Measurements from ENCODE around the gene ADGRL4.
"Not testable (repeated sequence)": the region's sequence is repeated elsewhere in the genome, so short reads cannot be mapped to it uniquely, and the experiment has no call there.

Gene ADGRL4

GRCh38 chr1:79006564-79006963, at the start of gene ADGRL4:
Gene ADGRL4 (minus strand): TSS chr1:79006730. CDS start chr1:79006654, 76 bp downstream.
- no peak for DNase-seq

GRCh38 chr1:79055856-79056255, 49.3 kb upstream of the ADGRL4 start:
- no peak for DNase-seq

DNA sequence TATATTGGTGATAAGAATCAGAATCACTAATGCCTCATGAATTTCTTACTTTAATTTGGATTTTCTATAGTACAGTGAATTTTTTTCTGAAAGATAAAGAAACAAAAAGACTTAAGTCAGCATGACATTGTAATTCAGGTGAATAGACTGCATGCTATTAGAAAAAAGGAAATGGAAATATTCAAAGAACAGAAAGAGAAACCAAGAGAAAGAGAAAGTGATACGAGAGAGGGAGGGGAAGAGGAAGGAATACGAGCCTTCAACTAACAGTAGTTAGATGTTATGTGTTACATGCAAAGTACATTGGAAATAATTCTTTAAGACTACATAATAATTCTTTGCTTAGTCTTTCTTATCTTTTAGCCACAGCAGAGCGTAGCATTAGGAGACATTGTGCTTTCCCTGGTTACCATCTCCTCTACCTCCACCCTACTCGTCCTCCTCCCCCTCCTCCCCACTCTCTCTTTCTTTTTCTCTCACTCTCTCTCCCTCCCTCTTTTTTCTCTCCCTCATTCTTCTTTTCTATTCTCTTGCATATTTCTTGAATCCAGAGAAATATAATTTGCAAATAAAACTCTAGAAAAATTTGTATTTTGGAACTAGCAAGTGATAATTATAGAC, 46.4 kb upstream of the ADGRL4 start:
- no peak for DNase-seq

DNA sequence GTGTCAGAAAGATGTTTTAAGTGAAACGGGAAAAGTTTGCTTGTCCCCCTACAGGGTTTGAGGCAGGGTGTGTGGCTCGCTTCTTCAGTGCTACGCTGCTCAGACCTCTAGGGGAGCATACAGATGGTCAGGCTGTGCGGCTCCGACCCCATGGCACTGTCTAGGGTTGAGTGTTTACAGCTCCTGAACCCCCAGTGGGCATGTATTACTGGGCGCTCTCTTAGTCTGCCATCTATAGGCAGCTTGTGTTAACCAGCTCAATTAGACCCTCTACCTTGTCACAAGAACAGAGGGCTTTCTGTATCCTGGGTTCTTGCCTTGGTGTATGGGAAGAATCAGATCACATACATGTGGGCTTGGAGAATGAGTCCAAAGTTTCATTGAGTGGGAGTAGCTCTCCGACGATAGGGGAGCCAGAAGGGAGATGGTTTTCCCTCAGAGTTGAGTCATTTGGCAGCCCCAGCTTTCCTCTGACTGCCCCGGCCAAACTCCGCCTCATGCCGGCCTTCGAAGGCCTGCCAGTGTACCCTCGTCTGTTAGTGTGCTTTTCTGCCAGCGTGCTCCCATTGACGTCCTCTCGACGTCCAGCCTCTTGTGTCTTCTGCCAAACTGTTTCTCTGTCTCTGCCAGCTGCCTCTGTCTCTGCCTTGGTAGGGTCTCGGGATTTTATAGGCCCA, 38.6 kb upstream of the ADGRL4 start:
- DNase-seq: no peak

GRCh38 chr1:79043506-79043905, 37.0 kb upstream of the ADGRL4 start:
- no peak for DNase-seq

DNA sequence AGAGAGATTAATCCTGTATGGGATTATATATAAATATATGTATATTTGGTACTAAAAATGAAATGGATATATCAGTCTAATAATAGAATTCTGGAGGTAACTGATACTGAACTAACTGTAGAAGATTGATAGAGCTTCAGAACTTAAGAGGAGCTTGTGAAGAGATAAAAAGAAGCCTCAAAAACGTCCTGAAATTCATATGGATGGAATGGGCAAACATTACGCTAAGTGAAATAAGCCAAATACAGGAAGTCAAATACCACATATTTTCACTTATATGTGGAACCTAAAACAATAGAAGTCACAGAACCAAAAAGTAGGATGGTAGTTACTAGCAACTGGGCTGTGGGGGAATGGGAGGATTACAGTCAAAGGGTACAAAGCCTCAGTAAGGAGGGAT, 36.0 kb upstream of the ADGRL4 start:
- no peak for DNase-seq

DNA sequence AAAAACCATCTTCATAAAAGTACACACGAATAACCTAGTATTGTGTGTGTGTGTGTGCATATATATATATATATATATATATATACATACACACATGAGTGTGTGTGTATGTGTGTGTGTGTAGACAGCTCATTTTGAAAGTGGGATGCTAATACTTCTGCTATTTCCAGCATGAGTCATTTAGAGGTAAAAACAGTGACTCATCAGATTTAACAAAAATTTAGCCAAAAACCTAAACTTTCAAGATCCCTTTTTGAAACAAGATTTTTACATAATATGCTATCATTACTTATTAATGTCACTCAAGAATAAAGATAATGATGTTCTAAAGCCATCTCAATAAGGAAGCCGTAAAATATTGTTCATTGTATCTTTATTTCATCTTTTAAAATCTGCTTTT, 35.6 kb upstream of the ADGRL4 start:
- DNase-seq: no peak

DNA sequence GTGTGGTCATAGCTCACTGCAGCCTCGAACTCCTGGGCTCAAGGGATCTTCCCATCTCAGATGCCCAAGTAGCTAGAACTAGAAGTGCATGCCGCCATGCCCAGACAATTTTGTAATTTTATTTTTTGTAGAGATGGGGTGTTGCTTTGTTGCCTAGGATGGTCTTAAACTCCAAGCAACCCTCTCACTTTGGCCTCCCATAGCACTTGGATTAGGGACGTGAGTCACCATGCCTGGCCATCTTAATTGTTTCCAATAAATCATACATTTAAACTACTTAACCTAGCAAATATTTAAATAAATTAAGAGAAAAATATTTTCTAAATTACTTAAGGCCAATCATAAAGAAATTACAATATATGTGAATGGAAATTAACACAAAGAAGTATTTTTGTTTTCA, 35.1 kb upstream of the ADGRL4 start:
- DNase-seq: no peak

GRCh38 chr1:79040424-79041082, 34.0 kb upstream of the ADGRL4 start:
- no peak for DNase-seq

GRCh38 chr1:79037085-79037484, 30.6 kb upstream of the ADGRL4 start:
- DNase-seq: no peak

DNA sequence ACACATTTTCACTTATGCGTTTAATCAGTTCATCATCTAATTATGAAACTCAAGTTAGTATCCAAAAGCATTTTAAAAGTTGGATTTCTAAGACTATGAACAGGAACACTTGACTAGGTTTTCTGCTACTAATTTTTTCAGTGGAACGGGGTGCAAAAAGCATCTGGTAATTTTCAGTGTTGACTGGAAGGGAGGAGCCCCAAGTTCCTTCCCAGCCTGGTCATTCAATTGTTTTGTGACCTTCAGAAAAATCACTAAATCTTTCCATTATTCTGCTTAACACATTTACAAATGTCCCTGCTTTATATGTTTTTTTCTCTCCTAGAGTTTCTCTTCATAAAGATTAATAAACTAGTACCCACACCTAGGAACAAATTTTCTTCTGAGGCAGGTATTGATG, 6.0 kb upstream of the ADGRL4 start:
- no peak for DNase-seq

GRCh38 chr1:79010589-79010988, 4.1 kb upstream of the ADGRL4 start:
- no peak for DNase-seq

DNA sequence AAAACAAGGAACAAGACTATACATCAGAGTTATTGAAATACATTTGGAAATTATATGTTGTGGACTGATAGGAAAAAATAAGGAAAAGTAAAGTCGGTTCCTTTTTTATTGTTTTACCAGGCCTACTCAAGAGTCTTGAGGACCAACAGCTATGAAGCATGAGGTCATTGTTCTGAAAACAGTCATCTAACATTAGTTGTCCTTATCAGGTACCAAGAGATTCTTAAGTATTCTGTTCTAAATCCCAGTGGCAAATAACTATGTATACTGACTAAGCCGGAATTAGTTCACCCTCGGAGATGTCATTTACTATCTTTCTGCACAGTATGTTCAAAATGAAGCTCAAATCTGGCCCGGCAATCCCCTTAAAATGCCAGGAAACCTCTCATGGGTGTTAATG, 585 bp downstream of the ADGRL4 start:
- DNase-seq: no peak

DNA sequence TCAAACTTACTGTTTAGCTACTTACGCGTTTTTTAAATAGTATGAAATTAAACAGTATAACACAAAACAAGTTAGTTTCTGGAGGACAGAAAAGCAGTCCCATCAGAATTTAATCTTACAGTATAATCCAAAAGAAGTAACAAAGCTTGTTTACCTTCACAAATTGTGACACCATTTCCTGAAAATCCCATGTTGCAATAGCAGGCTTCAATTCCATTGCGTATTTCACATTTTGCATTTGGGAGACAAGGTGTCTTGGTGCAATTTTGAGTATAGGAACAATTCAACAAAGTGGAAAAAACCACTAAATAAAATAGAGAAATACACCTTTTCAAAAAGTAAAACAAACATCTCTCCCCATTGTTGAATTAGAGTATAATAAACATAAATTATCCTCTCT, 1.6 kb downstream of the ADGRL4 start:
- DNase-seq: no peak

DNA sequence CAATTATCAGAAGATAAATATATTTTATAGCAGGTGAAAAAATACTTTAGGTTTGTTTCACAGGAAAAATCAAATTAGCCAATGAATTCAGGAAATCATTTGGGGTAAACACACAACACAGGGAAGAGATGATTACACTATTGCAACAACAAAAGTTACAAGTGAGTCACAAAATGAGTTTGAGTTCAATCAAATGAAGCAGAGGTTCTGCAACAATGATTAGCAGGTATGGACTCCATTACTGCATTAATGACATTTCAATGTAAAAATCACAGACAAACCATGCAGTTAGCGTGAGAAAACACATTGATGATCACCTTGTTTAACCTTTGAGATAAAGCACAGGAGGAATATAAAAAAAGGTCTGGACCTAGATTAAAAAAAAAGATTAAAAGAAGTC, 9.7 kb downstream of the ADGRL4 start:
- DNase-seq: no peak

GRCh38 chr1:78987042-78987441, 19.5 kb downstream of the ADGRL4 start:
- DNase-seq: no peak

- DNase-seq: no peak
These were observed 26.0 kb downstream of the ADGRL4 start for GRCh38 chr1:78980511-78980910.

DNA sequence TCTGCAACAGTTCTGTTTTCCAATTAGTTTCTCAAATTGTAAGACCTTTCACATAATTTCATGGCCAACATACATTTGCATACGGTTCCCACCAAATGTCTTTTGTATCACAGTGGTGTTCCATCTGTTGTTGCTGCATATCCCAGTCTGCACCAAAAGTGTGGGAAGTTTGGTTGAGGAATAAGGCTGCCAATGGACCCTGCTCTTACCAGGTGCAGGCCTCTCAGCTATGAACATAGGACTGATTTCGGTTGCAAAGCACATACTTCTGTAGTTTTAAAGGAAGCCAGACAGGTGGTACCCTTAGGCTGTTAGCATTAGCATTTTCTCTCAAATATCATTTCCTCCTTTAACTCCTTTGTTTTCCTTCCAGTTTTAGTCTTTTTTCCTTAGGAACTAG, 33.8 kb downstream of the ADGRL4 start:
- no peak for DNase-seq

- DNase-seq: not testable (repeated sequence)
These were observed 39.4 kb downstream of the ADGRL4 start for GRCh38 chr1:78967091-78967490.

DNA sequence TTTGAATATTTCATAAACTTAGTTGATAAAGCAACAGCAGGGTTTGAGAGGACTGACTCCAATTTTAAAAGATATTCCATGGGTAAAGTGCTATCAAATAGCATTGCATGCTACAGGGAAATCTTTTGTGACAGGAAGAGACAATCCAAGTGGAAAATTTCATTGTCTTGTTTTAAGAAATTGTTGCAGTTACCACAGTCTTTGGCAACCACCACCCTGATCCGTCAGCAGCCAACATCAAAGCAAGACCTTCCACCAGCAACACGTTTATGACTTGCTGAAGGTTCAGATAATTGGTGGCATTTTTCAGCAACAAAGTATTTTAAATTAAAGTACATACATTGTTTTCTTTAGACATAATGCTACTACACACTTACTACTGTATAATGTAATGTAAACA, 47.8 kb downstream of the ADGRL4 start:
- no peak for DNase-seq

DNA sequence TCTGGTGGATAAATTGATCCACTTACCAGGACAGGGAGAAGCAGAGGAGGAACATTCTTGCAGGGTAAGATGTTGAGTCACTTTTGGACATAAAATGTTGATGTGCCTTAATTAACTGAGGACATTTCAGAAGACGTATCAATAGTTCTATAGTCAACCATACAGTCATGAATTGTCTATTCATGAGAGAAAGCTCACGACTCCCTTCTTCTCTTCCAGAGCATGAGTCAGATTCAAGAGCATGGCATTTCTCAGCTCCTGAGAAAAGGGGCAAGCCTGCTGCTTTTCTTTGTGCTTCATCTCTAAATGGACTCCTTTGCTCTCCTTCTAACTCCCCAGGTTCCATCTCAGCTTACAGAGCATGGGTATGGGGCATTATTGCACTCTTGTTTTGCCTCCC, 55.7 kb downstream of the ADGRL4 start:
- no peak for DNase-seq

DNA sequence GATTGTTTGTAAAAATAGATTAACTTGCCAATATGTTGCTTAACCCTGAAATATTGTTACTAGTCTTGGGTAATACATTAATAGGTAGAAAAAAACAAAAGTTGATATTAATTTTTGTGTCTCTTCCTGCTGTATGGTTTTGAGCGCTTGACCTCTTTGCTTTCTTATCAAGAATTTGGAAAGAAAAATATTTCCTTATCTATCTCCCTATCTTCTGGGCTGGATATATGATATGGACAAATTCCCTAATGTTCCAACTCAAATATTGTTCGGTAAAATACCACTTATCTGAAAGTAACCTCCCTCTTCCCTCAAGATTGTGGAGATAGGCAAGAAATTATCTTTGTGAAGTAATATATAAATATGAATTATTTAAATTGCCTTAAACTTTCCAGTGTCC, 57.3 kb downstream of the ADGRL4 start:
- DNase-seq: no peak

GRCh38 chr1:78919150-78919549, 87.4 kb downstream of the ADGRL4 start:
- DNase-seq: no peak

GRCh38 chr1:78918157-78918556, 88.4 kb downstream of the ADGRL4 start:
- no peak for DNase-seq

DNA sequence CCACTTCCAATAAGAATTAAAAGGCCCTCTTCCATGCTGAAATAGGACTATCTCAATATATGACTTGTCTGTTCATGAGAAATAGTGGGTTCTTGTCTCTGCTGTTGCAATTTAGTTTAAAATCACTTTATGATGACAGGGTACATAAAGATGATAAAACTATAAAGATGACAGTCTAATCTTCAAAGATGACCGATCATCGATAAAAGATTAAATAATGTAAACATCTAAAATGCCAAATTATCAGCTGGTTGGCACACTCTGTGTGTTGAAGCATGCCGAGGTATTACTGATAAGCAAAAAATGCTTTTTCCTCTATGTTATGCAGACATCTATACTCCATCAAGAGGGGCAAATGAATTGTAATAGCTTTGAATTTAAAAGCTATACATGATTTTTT, 89.5 kb downstream of the ADGRL4 start:
- no peak for DNase-seq

Measured in stimulated activated CD4-positive, alpha-beta T cell treated with anti-CD3 and anti-CD28 coated beads, Interleukin-2, amount 100 ng/mL, for 24 hours (primary cell).